T-helper 1 cell (primary cell): ENCODE measurements around the gene EPS8L3.
A peak's percentile ranks its signal among the peaks of the same experiment; 100 is the strongest.
"Not testable (repeated sequence)": the region's sequence is repeated elsewhere in the genome, so short reads cannot be mapped to it uniquely, and the experiment has no call there.

Experiments
- DNase-seq, 5 donors: peaks; one replicate each; pipeline ENCODE4 v3.0.0-alpha.2; 2012 to 2020

Gene EPS8L3

GRCh38 chr1:109762039-109762585 is 1.6 kb downstream of the EPS8L3 start:
- DNase-seq, result no peak

- DNase-seq, result no peak
These were observed 2.3 kb downstream of the EPS8L3 start for GRCh38 chr1:109761227-109762038.

GRCh38 chr1:109760581-109761226 is 3.0 kb downstream of the EPS8L3 start:
- DNase-seq, result no peak

GRCh38 chr1:109759513-109760334 is 4.0 kb downstream of the EPS8L3 start:
- DNase-seq, result no peak

- DNase-seq, result no peak
These were observed 5.6 kb downstream of the EPS8L3 start for GRCh38 chr1:109757936-109758786.

GRCh38 chr1:109756848-109757521 is 6.7 kb downstream of the EPS8L3 start:
- no peak for DNase-seq

- DNase-seq, result not testable (repeated sequence)
These were observed 7.4 kb downstream of the EPS8L3 start for GRCh38 chr1:109756325-109756724.

- DNase-seq, result no peak
These were observed 9.0 kb downstream of the EPS8L3 start for GRCh38 chr1:109754738-109755137.

- DNase-seq, result no peak
These were observed 12.0 kb downstream of the EPS8L3 start for GRCh38 chr1:109751531-109752260.

- DNase-seq, result no peak
These were observed 12.8 kb downstream of the EPS8L3 start for GRCh38 chr1:109750920-109751319.

GRCh38 chr1:109750241-109750882 is 13.4 kb downstream of the EPS8L3 start:
- no peak for DNase-seq

GRCh38 chr1:109749221-109749620 is 14.5 kb downstream of the EPS8L3 start:
- DNase-seq, result no peak

GRCh38 chr1:109748311-109748710 is 15.4 kb downstream of the EPS8L3 start:
- DNase-seq, result not testable (repeated sequence)

GRCh38 chr1:109740615-109741373 is 22.9 kb downstream of the EPS8L3 start, which contains the start of gene GSTM3:
Gene GSTM3, minus strand, starts transcription at chr1:109741038. Its CDS starts 751 bp downstream, at chr1:109740287.
- no peak for DNase-seq

- peak; percentile 72 to 84 (median 80) for DNase-seq
These were observed 23.7 kb downstream of the EPS8L3 start for GRCh38 chr1:109739738-109740614.

GRCh38 chr1:109733236-109733870 is 30.4 kb downstream of the EPS8L3 start:
- no peak for DNase-seq

GRCh38 chr1:109732390-109732881 is 31.3 kb downstream of the EPS8L3 start:
- no peak for DNase-seq
